ENCODE results near the gene LRP10. TPM values are rescaled to one million over a fixed set of nuclear protein-coding genes. Genes with fewer than 3 reads are reported as not detected.
A peak's percentile ranks its signal among the peaks of the same experiment; 100 is the strongest.
"Not testable (repeated sequence)": the region's sequence is repeated elsewhere in the genome, so short reads cannot be mapped to it uniquely, and the experiment has no call there.

LRP10 gene
- total RNA-seq, 1 donor from 2014 or later = 173 TPM

GRCh38 chr14:22887260-22887989 is 15.9 kb downstream of the LRP10 start:
- peak; percentile 53 for ATAC-seq

DNA sequence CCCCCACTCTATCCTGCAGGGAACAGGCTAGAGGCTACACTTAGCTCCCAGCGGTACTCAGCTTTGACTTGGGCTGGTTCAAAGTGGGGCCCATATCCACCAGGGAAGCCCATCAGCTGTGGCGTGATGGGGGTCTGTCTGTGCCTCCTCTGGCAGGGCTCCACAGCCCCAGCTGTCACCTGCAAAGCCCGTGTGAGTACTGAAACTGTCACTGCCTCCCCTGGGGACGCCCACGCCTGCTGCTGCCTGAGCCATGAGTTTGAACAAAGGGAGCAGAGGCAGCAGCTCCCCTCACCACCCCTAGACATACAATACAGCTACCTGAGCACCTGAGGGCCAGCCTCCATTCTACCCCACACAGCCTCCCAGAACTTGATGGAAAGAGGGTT is 16.4 kb downstream of the LRP10 start:
- ATAC-seq = peak; percentile 1

DNA sequence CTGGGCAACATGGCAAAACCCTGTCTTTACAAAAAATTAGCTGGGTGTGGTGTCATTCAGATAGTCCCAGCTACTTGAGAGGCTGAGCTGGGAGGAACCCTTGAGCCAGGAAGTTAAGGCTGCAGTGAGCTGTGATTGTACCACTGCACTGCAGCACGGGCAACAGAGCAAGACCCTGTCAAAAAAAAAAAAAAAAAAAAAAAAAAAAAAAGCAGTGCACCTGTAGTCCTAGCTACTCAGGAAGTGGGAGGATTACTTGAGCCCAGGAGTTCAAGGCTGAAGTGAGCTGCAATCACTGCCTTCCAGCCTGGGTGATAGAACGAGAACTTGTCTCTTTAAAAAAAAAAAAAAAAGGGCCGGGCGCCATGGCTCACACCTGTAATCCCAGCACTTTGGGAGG is 17.1 kb downstream of the LRP10 start:
- ATAC-seq = no peak

- ATAC-seq = no peak
Observed at GRCh38 chr14:22890416-22890815, 18.9 kb downstream of the LRP10 start.

GRCh38 chr14:22892488-22892887 is 20.9 kb downstream of the LRP10 start:
- peak; percentile 6 for ATAC-seq

- ATAC-seq = no peak
Observed at GRCh38 chr14:22893706-22894105, 22.2 kb downstream of the LRP10 start.

GRCh38 chr14:22895402-22895801 is 23.9 kb downstream of the LRP10 start:
- ATAC-seq = no peak

- ATAC-seq = no peak
Observed at GRCh38 chr14:22896356-22896755, 24.8 kb downstream of the LRP10 start.

DNA sequence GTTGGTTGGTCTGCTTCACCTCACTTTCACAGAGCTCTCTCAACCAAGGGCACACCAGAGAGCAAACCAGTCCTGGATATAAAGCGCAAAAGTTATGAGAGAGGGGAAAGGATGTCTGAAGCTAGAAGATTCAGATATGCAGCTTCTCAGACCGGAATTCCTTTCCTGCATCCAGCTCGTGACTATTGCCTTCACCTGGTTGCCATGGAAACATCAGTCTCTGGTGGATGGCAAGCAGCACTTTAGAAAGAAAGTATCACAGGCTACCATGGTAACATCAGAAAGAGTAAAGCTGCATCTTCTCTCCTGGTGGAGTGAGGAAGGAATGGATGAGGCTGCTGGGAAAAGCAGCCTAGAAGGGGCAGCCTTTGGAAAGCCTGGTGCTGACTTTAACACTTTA is 25.2 kb downstream of the LRP10 start:
- ATAC-seq = no peak

DNA sequence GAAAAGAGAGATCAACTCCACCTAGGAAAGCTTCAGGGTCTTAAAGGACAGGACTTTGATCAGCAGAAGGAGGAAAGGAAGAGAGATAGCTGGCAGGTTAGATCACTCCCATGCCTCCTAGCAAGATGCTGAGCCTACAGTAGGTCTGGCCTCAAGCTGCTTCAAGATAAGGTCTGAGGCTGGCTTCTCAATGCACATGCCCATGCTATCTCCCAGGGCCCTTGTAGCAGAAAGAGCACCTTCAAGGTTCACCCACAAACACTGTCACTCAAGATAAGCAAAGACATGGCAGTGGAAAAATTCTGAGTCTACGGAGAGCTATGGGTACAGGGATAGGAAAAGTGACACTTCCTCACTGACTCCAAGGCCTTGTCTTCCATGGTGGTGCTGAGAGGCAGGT is 25.8 kb downstream of the LRP10 start:
- no peak for ATAC-seq

GRCh38 chr14:22898302-22899090 is 27.0 kb downstream of the LRP10 start:
- ATAC-seq = peak; percentile 74

DNA sequence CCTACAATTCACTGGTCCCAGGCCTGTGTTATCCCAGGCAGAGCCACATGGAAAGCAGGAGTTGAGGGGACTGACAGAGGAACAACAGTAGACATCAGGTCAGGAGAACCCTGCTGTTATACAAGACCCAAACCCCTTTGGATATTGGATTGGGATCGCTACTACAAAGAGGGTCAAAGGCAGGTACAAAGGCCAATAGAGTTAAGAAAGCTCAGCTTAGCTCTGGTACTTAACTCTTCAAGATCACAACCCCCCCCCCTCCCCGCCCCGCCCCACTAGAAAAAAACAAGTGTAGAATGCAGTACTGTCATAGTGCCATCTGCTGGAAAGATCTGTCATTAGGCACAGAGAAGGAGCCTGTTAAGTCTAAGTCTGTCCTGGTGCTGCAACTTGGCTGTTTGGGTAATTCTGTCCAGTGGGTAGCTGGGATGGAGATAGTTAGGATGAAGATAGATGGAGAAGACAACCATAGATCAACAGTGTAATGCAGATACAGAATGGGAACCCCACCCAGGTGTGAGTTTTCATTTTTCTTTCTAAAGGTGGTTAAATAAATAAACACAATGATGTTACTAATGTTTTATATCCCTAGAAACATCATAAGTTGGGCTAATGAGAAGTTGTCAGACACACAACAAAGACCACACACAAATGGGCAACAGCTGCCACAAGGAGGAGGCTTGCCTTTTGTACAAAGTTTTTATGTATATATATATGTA is 28.7 kb downstream of the LRP10 start:
- peak; percentile 42 for ATAC-seq

DNA sequence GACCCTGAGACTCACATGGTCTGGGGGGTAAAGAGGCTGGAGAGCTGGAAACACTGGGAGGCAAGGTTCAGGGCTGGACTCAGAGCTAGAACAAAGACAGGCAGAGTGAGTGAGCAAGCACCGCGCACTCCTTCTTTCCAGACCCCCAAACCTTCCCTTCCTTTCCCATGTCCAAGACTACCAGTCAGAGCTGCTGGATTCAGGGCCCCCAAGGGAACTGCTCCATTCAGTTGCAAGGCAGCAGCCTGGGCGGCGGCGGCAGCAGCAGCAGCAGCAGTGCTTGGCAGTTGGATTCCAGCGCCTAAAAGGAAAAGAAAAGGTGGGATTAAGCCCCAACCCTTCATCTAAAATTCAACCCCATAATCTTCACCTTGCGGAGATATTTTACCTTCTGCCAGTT is 30.3 kb downstream of the LRP10 start:
- no peak for ATAC-seq

DNA sequence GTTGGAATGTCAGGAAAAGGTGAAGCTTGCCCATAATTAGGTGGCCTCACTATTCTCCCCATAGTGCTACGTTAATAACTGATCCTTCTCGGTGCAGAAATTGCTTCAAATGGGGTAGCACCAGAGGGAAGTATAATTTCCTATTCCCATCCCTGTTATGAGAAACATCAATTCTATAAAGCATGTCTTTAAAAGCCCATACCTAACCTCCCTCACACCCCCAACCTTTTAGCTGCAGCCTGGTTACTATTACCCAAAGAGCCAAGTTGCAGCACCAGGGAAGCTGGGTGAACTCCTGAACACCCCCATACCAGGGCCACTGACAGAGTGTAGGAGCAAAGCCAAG is 32.2 kb downstream of the LRP10 start:
- no peak for ATAC-seq

DNA sequence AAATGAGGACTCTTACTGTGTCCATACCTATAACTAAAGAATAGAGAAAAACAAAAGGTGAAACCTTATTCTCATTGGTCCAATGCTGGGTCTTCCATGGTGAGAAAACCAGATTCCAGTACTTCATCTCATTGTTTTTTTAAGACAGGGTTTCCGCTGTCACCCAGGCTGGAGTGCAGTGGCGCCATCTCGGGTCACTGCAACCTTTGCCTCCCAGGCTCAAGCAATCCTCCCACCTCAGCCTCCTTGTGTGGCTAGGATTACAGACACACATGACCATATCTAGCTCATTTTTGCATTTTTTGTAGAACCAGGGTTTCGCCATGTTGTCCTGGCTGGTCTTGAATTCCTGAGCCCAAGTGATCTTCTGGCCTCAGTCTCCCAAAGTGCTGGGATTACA is 34.1 kb downstream of the LRP10 start:
- no peak for ATAC-seq

GRCh38 chr14:22906073-22906472 is 34.5 kb downstream of the LRP10 start:
- no peak for ATAC-seq

DNA sequence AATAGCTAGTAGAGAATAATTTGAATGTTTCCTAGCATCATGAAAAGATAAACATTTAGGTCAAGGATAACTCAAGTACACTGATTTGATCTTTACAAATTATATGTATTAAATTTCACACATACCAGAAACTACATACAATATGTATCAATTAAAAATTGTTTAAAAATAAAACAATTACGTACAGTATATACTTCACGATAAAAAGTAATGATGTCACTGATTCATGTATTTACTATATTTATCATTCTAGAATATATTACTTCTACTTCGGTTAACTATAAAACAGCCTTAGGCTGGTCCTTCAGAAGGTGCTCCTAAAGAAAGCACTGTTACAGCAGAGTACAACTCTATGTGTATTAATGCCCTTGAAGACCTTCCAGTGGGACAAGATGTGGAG is 35.9 kb downstream of the LRP10 start:
- ATAC-seq = no peak

GRCh38 chr14:22908601-22909000 is 37.1 kb downstream of the LRP10 start:
- no peak for ATAC-seq

DNA sequence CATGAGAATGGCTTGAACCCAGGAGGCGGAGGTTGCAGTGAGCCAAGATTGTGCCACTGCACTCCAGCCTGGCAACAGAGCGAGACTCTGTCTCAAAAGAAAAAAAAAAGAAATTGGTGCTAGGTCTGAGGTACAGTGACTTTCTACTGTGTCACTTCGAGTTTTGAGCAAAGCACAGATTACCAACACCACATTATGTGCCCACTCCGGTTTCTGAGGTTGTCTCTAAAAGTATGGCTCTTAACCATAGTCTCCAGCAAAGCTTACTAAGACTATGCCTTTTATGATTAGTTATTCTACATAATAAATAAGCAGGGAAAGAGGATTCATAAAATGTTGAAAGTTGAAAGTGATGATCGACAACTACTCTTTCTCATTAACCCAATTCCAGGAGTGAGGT is 39.4 kb downstream of the LRP10 start:
- ATAC-seq = no peak

GRCh38 chr14:22914836-22915235 is 43.3 kb downstream of the LRP10 start:
- ATAC-seq = not testable (repeated sequence)

GRCh38 chr14:22915886-22916521 is 44.5 kb downstream of the LRP10 start:
- no peak for ATAC-seq

DNA sequence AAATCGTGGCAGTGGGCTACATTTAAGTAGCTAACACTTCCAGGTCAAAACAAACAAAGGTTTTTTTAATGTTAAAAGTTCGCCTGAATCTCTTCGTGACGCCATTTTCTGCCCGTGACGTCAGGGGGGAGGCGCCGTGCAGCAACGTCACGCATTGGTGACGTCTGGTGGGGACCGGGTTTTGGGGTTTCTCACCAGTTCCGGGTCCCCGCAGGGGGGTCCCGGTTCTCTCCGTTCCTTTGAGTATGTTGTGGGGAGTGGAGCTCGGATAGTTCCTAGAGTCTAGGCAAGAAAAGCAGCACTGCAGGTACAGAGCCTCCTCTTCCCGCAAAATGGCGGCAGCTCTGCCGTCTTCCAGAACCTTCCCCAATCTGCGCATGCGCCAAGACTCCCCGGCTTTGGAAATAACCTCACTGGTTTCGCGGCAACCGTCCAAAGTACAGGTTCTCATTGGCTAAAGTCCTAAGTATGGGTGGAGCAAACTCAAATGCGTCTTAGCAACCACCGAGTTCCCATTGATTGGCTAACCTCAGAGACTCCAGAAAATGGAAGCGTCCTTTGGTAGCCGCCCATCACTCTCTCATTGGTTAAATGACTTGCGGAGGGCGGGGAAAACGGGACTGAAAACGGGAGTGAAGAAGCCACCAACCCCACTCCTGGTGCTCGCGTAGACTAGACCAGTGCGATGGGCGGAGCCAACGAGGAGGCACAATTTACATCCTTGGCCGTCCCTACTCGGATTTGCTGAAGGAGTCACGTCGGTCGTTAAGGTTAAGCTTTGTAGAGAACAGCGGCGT is 47.5 kb downstream of the LRP10 start, which contains the start of gene RBM23:
Gene RBM23 (minus strand): TSS at position 346 of the 797 bp plus-strand sequence.
- ATAC-seq = peak; percentile 96

Data from esophagus mucosa (tissue), 1 donor.